DOHH2 (cell line): Measurements from ENCODE around the gene OAT.

Experiments
- H3F3A ChIP-seq: fragments of 200-600 bp; sonication (generic), shearing (Covaris generic); 2 replicates; pipeline ENCODE4 v1.6.0; 2016; ENCODE audit warnings: antibody characterized with exemption, mild to moderate bottlenecking; ENCODE audit not compliant: control insufficient read depth, insufficient read depth
- H3K27ac ChIP-seq: fragments of 200-600 bp; sonication (generic); 2 replicates; pipeline ENCODE4 v1.5.1; 2014; ENCODE audit warnings: low read depth, mild to moderate bottlenecking, low read length, moderate library complexity
- H3K27me3 ChIP-seq: fragments of 200-600 bp; sonication (generic); 2 replicates; pipeline ENCODE4 v1.6.1; 2014; ENCODE audit warnings: mild to moderate bottlenecking, low read length, mixed read lengths; ENCODE audit not compliant: control insufficient read depth
- H3K36me3 ChIP-seq: fragments of 200-600 bp; sonication (generic); 2 replicates; pipeline ENCODE4 v1.6.1; 2014; ENCODE audit warnings: mild to moderate bottlenecking, low read length, moderate library complexity, mixed read lengths; ENCODE audit not compliant: control insufficient read depth
- H3K4me1 ChIP-seq: fragments of 200-600 bp; sonication (generic); 2 replicates; pipeline ENCODE4 v1.6.1; 2014; ENCODE audit warnings: mild to moderate bottlenecking, low read length, mixed read lengths; ENCODE audit not compliant: control insufficient read depth
- H3K4me2 ChIP-seq: fragments of 200-600 bp; sonication (generic); 2 replicates; pipeline ENCODE4 v1.6.0; 2014; ENCODE audit warnings: mild to moderate bottlenecking, low read length, moderate library complexity
- H3K4me3 ChIP-seq: fragments of 200-600 bp; sonication (generic); 2 replicates; pipeline ENCODE4 v1.5.1; 2014; ENCODE audit warnings: mild to moderate bottlenecking, low read length, mixed read lengths
- H3K79me2 ChIP-seq: fragments of 200-600 bp; sonication (generic); 2 replicates; pipeline ENCODE4 v1.6.1; 2014; ENCODE audit warnings: mild to moderate bottlenecking, low read length, mixed read lengths; ENCODE audit not compliant: control insufficient read depth
- H3K9me2 ChIP-seq: fragments of 200-600 bp; sonication (generic); replicated peaks from 2 replicates; pipeline ENCODE4 v1.6.1; 2014; ENCODE audit warnings: mild to moderate bottlenecking, low read length, mixed read lengths; ENCODE audit not compliant: control insufficient read depth
- H3K9me3 ChIP-seq: fragments of 200-600 bp; sonication (generic); 2 replicates; pipeline ENCODE4 v1.6.1; 2014; ENCODE audit warnings: antibody characterized with exemption, low read length, mixed read lengths; ENCODE audit not compliant: control insufficient read depth, insufficient read depth
- H4K20me1 ChIP-seq: fragments of 200-600 bp; sonication (generic); 2 replicates; pipeline ENCODE4 v1.6.0; 2014; ENCODE audit warnings: low read depth, mild to moderate bottlenecking, antibody characterized with exemption, low read length, moderate library complexity; ENCODE audit not compliant: control insufficient read depth, insufficient read depth
- CTCF ChIP-seq: fragments of 200-600 bp; sonication (generic); IDR thresholded peaks from one replicate; pipeline ENCODE4 v1.5.1; 2014; ENCODE audit warnings: antibody characterized with exemption, mild to moderate bottlenecking, low read depth, low read length; ENCODE audit not compliant: poor library complexity, severe bottlenecking
- EZH2phosphoT487 ChIP-seq: fragments of 200-600 bp; sonication (generic); IDR thresholded peaks from 2 replicates; pipeline ENCODE4 v1.6.1; 2017; ENCODE audit warnings: borderline replicate concordance, mild to moderate bottlenecking, antibody characterized with exemption, low read length, moderate library complexity, mixed read lengths

Gene OAT

GRCh38 chr10:124429576-124429975 is 10.9 kb upstream of the OAT start:
- no peaks in the 10 kb centered on the region for H3F3A ChIP-seq
- TF ChIP-seq CTCF (no peak), EZH2phosphoT487 (no peak)
- H3K27me3 ChIP-seq = peaks cover 20% of the 10 kb centered on the region
- H3K4me1 ChIP-seq = no peaks in the 10 kb centered on the region
- H3K4me3 ChIP-seq = no peak overlapping the region
- H3K79me2 ChIP-seq = no peaks in the 10 kb centered on the region
- no peak overlapping the region for H3K4me2 ChIP-seq
- H4K20me1 ChIP-seq = no peaks in the 10 kb centered on the region
- H3K9me3 ChIP-seq = no peaks in the 10 kb centered on the region
- no peak overlapping the region for H3K27ac ChIP-seq
- H3K9me2 ChIP-seq = no peaks in the 10 kb centered on the region
- no peaks in the 10 kb centered on the region for H3K36me3 ChIP-seq

- peaks cover 22% of the 10 kb centered on the region for H3K27me3 ChIP-seq
- no peak overlapping the region for H3K27ac ChIP-seq
- H3K36me3 ChIP-seq = no peaks in the 10 kb centered on the region
- no peak for TF ChIP-seq EZH2phosphoT487
- no peak for TF ChIP-seq CTCF
- no peaks in the 10 kb centered on the region for H3K9me2 ChIP-seq
- no peaks in the 10 kb centered on the region for H4K20me1 ChIP-seq
- H3F3A ChIP-seq = no peaks in the 10 kb centered on the region
- no peaks in the 10 kb centered on the region for H3K79me2 ChIP-seq
- H3K4me1 ChIP-seq = no peaks in the 10 kb centered on the region
- no peaks in the 10 kb centered on the region for H3K9me3 ChIP-seq
- no peak overlapping the region for H3K4me2 ChIP-seq
- H3K4me3 ChIP-seq = no peak overlapping the region
These were observed 9.6 kb upstream of the OAT start for GRCh38 chr10:124428207-124428777.

GRCh38 chr10:124425227-124425962 is 6.7 kb upstream of the OAT start:
- Histone ChIP-seq H3F3A (no peaks in the 10 kb centered on the region), H3K27me3 (peaks cover 37% of the 10 kb centered on the region), H3K9me3 (no peaks in the 10 kb centered on the region), H3K4me3 (no peak overlapping the region), H3K79me2 (no peaks in the 10 kb centered on the region), H3K4me2 (no peak overlapping the region), H3K36me3 (no peaks in the 10 kb centered on the region), H3K4me1 (no peaks in the 10 kb centered on the region), H3K27ac (no peak overlapping the region), H4K20me1 (no peaks in the 10 kb centered on the region), H3K9me2 (no peaks in the 10 kb centered on the region)
- TF ChIP-seq CTCF (no peak), EZH2phosphoT487 (no peak)
